Parathyroid adenoma (tissue), 2 donors: ENCODE measurements around the gene TNKS1BP1.
A peak's percentile ranks its signal among the peaks of the same experiment; 100 is the strongest.

Source experiments
- H2AFZ ChIP-seq: fragments of 300-600 bp; sonication (generic); one replicate; pipeline ENCODE4 v1.7.0; 2017; ENCODE audit warnings: antibody characterized with exemption, mild to moderate bottlenecking
- H3K27ac ChIP-seq: fragments of 300-600 bp; sonication (generic); one replicate; pipeline ENCODE4 v1.7.0; 2017
- H3K27me3 ChIP-seq: fragments of 300-600 bp; sonication (generic); one replicate; pipeline ENCODE4 v1.7.0; 2017; ENCODE audit warnings: low read length; ENCODE audit not compliant: control insufficient read depth, insufficient read depth
- H3K36me3 ChIP-seq: fragments of 300-600 bp; sonication (generic); one replicate; pipeline ENCODE4 v1.7.0; 2017; ENCODE audit warnings: low read length; ENCODE audit not compliant: control insufficient read depth, insufficient read depth
- H3K4me1 ChIP-seq: fragments of 300-600 bp; sonication (generic); one replicate; pipeline ENCODE4 v1.7.0; 2017; ENCODE audit warnings: control low read depth
- H3K4me2 ChIP-seq: fragments of 300-600 bp; sonication (generic); one replicate; pipeline ENCODE4 v1.7.0; 2017; ENCODE audit warnings: low read length
- H3K4me3 ChIP-seq: fragments of 300-600 bp; sonication (generic); one replicate; pipeline ENCODE4 v1.7.0; 2017; ENCODE audit warnings: low read depth, low read length
- H3K79me2 ChIP-seq: fragments of 300-600 bp; sonication (generic); one replicate; pipeline ENCODE4 v1.7.0; 2017; ENCODE audit warnings: control low read depth
- H3K9ac ChIP-seq: fragments of 300-600 bp; sonication (generic); one replicate; pipeline ENCODE4 v1.7.0; 2017; ENCODE audit warnings: mild to moderate bottlenecking
- H3K9me3 ChIP-seq: fragments of 300-600 bp; sonication (generic); one replicate; pipeline ENCODE4 v1.7.0; 2017; ENCODE audit warnings: low read length; ENCODE audit not compliant: control insufficient read depth
- CTCF ChIP-seq: fragments of 300-600 bp; sonication (generic); IDR thresholded peaks from one replicate; pipeline ENCODE4 v1.7.0; 2017; ENCODE audit warnings: antibody characterized with exemption, mild to moderate bottlenecking
- donor health status: primary hyperparathyroidism.

Gene TNKS1BP1

GRCh38 chr11:57276971-57277675 is 47.6 kb downstream of the TNKS1BP1 start:
- Histone ChIP-seq H3K79me2 (no peaks in the 10 kb centered on the region), H3K9me3 (no peaks in the 10 kb centered on the region), H3K36me3 (no peaks in the 10 kb centered on the region), H3K9ac (no peak overlapping the region), H3K27ac (peak overlapping the region; percentile 68), H3K4me1 (peaks cover 10% of the 10 kb centered on the region), H3K4me2 (no peak overlapping the region), H3K4me3 (no peak overlapping the region), H2AFZ (peak overlapping the region; percentile 75), H3K27me3 (no peaks in the 10 kb centered on the region)
- TF ChIP-seq CTCF: no peak

DNA sequence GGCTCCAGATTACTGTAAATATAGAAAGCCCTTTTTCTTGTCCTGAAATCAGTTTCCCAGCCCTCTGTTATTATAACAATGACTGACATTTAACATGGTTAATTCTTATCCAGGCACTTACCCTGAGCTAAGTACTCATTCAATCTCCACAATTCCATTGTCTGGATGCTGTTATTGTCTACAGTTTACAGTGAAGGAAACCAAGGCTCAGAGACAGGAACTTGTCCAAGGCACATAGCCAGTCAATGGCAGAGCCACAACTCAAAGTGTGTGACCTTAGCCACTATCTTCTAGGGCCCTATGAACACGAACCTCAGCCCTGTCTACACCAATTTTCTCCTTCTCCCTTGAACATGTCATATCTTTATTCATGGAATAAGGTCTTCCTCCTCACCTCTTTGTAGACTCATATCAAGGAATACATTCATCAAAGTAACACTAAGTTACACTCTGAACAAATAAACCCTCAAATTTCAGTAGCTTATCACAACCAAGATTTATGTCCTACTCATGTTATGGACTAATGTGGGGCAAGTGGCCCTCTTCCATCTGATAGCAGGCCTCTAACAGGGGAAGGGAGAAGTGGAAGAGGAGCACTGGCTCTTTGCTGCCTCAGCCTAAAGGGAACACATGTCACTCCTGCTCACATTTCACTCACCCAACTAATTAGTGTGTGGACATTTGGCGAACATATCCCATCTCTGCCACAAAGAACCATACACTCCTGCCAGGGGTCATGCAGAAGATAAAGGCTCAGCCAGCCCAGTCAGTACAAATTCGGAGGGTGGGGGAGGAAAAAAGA is 48.4 kb downstream of the TNKS1BP1 start:
- no peaks in the 10 kb centered on the region for H3K9me3 ChIP-seq
- TF ChIP-seq CTCF: no peak
- no peak overlapping the region for H3K4me3 ChIP-seq
- H3K79me2 ChIP-seq: no peaks in the 10 kb centered on the region
- no peak overlapping the region for H3K9ac ChIP-seq
- H3K27ac ChIP-seq: peak overlapping the region; percentile 53
- H2AFZ ChIP-seq: no peak overlapping the region
- no peak overlapping the region for H3K4me2 ChIP-seq
- peaks cover 10% of the 10 kb centered on the region for H3K4me1 ChIP-seq
- no peaks in the 10 kb centered on the region for H3K27me3 ChIP-seq
- no peaks in the 10 kb centered on the region for H3K36me3 ChIP-seq

DNA sequence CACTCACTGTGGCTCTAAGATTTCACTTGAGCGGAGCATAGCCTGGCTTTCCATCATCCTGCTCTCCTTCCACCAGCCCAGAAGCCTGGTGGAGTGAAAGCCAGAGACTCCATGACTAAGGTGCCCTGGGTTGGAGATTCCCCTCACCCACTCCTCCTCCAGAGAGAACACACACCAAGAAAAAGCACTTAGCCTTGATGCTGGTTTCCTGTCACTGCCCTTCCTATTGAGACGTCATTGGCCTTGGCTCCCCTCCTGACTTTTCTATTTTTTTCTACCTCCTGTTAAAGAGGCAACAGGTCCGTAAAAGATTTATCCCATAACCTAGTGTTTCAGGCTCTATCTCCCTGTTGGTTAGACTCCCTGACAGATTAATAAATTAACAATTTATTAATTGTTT is 49.2 kb downstream of the TNKS1BP1 start:
- Histone ChIP-seq H3K36me3 (no peaks in the 10 kb centered on the region), H2AFZ (no peak overlapping the region), H3K4me3 (no peak overlapping the region), H3K4me1 (peaks cover 10% of the 10 kb centered on the region), H3K79me2 (no peaks in the 10 kb centered on the region), H3K27ac (peak overlapping the region; percentile 53), H3K9ac (no peak overlapping the region), H3K9me3 (no peaks in the 10 kb centered on the region), H3K27me3 (no peaks in the 10 kb centered on the region), H3K4me2 (no peak overlapping the region)
- no peak for TF ChIP-seq CTCF

GRCh38 chr11:57274904-57275498 is 49.8 kb downstream of the TNKS1BP1 start:
- Histone ChIP-seq H3K4me1 (peaks cover 10% of the 10 kb centered on the region), H3K79me2 (no peaks in the 10 kb centered on the region), H3K9me3 (no peaks in the 10 kb centered on the region), H3K27ac (peak overlapping the region; percentile 53), H3K4me3 (no peak overlapping the region), H3K36me3 (no peaks in the 10 kb centered on the region), H3K9ac (no peak overlapping the region), H3K4me2 (no peak overlapping the region), H2AFZ (no peak overlapping the region), H3K27me3 (no peaks in the 10 kb centered on the region)
- no peak for TF ChIP-seq CTCF
